PC-9 (cell line): ENCODE measurements around the gene SV2C. TPM values are rescaled to one million over a fixed set of nuclear protein-coding genes. Genes with fewer than 3 reads are reported as not detected.

Experiments
- BruUV-seq: library from RNA; stranded (reverse); fragments of 400-500 nt; replicated peaks from 2 replicates; lab custom pipeline; 2021; lab: Mats Ljungman, UMichigan
- CTCF ChIA-PET: fragments of 300-600 bp; sonication (Branson Sonifier 250); formaldehyde crosslinking; loops from one replicate; lab custom pipeline; 2022; ENCODE audit warnings: antibody characterized with exemption; lab: Charles Lee
- POLR2A ChIA-PET: fragments of 300-600 bp; sonication (Branson Sonifier 250); formaldehyde crosslinking; loops from one replicate; lab custom pipeline; 2022; ENCODE audit warnings: antibody characterized with exemption; ENCODE audit not compliant: unreplicated experiment; lab: Charles Lee
- DNase-seq, 2 experiments: peaks; one replicate each; pipeline versions ENCODE4 v3.0.0 to v3.0.0-alpha.2; 2015 to 2022; ENCODE audit warnings: mixed read lengths in 1 of 2
- H2AFZ ChIP-seq: fragments of 200-600 bp; sonication (generic); 2 replicates; pipeline ENCODE4 v1.8.1; 2017; ENCODE audit warnings: antibody characterized with exemption
- H3F3A ChIP-seq: fragments of 200-600 bp; sonication (generic); 2 replicates; pipeline ENCODE4 v1.8.1; 2017; ENCODE audit warnings: antibody characterized with exemption, mild to moderate bottlenecking, low read depth; ENCODE audit not compliant: insufficient read depth
- H3K27ac ChIP-seq: fragments of 200-600 bp; sonication (generic); 2 replicates; pipeline ENCODE4 v1.6.1; 2016; ENCODE audit warnings: mixed run types
- H3K27me3 ChIP-seq: fragments of 200-600 bp; sonication (generic); 2 replicates; pipeline ENCODE4 v1.6.1; 2016; ENCODE audit warnings: low read depth, mixed run types; ENCODE audit not compliant: insufficient read depth
- H3K36me3 ChIP-seq: fragments of 200-600 bp; sonication (generic); 2 replicates; pipeline ENCODE4 v1.6.1; 2016; ENCODE audit warnings: low read depth, mixed run types
- H3K4me1 ChIP-seq: fragments of 200-600 bp; sonication (generic); replicated peaks from 2 replicates; pipeline ENCODE4 v1.6.1; 2016; ENCODE audit warnings: mixed run types; ENCODE audit not compliant: insufficient read depth
- H3K4me2 ChIP-seq: fragments of 200-600 bp; sonication (generic); 2 replicates; pipeline ENCODE4 v1.6.1; 2017; ENCODE audit warnings: mixed run types
- H3K4me3 ChIP-seq: fragments of 200-600 bp; sonication (generic); 2 replicates; pipeline ENCODE4 v1.6.1; 2016; ENCODE audit warnings: mixed run types
- H3K79me2 ChIP-seq: fragments of 200-600 bp; sonication (generic); 2 replicates; pipeline ENCODE4 v1.6.1; 2017; ENCODE audit warnings: low read depth, mixed run types
- H3K9me2 ChIP-seq: fragments of 200-600 bp; sonication (generic); 2 replicates; pipeline ENCODE4 v1.8.1; 2017; ENCODE audit warnings: mild to moderate bottlenecking; ENCODE audit not compliant: insufficient read depth
- H3K9me3 ChIP-seq: fragments of 200-600 bp; sonication (generic); 2 replicates; pipeline ENCODE4 v1.8.1; 2016; ENCODE audit warnings: low read depth; ENCODE audit not compliant: insufficient read depth
- H4K20me1 ChIP-seq: fragments of 200-600 bp; sonication (generic); 2 replicates; pipeline ENCODE4 v1.8.1; 2017; ENCODE audit not compliant: insufficient read depth
- CTCF ChIP-seq: fragments of 200-600 bp; sonication (generic); conservative IDR thresholded peaks from 2 replicates; pipeline ENCODE4 v1.6.1; 2017; ENCODE audit warnings: mixed run types, antibody characterized with exemption, mild to moderate bottlenecking, moderate library complexity
- EZH2 ChIP-seq: fragments of 200-600 bp; sonication (generic); IDR thresholded peaks from 2 replicates; pipeline ENCODE4 v1.8.0; 2017; ENCODE audit warnings: antibody characterized with exemption, low read depth
- intact Hi-C: fragments of 100-400 bp; cut with micrococcal nuclease; formaldehyde crosslinking; loops from one replicate; pipeline ENCODE4 v1.10.0; 2022; ENCODE audit not compliant: unreplicated experiment
- total RNA-seq: library from RNA; stranded (reverse); gene quantifications from 2 replicates; pipeline ENCODE4 v1.2.3, GENCODE V29; 2021

SV2C gene
- total RNA-seq, 1 experiment from 2014 or later: not detected

- Histone ChIP-seq H3K4me3 (no peak overlapping the region), H3K9me3 (no peaks in the 10 kb centered on the region), H3K79me2 (no peaks in the 10 kb centered on the region), H3K27ac (no peak overlapping the region), H4K20me1 (no peaks in the 10 kb centered on the region), H2AFZ (no peak overlapping the region), H3K36me3 (no peaks in the 10 kb centered on the region), H3K27me3 (no peaks in the 10 kb centered on the region), H3K4me1 (no peaks in the 10 kb centered on the region), H3K9me2 (no peaks in the 10 kb centered on the region), H3K4me2 (no peak overlapping the region), H3F3A (no peaks in the 10 kb centered on the region)
- intact Hi-C loops: no loop called here
- no TSS peak for BruUV-seq
- no peak for DNase-seq
- TF ChIP-seq EZH2 (no peak), CTCF (no peak)
- POLR2A ChIA-PET: no interaction called here
- CTCF ChIA-PET: no interaction called here
Measured at GRCh38 chr5:76274571-76274970, 191.4 kb downstream of the SV2C start.

DNA sequence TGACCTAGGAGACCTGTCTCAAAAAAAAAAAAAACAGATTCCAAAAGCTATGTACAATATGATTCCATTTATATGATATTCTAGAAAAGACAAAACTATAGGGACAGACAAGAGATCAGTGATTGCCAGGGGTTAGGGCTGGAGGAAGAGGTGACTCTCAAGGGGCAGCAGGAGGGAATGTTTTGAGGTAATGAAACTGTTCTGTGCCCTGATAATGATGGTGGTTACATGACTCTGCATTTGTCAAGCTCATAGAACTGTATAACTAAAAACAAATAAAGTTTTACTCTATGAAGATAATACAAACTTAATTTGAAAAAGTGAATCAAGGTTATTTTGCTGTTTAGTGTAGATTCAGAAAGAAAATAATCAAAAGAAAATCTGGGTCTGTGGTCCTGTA lies 194.6 kb downstream of the SV2C start:
- POLR2A ChIA-PET: no interaction called here
- CTCF ChIA-PET: no interaction called here
- Histone ChIP-seq H3K36me3 (no peaks in the 10 kb centered on the region), H3F3A (no peaks in the 10 kb centered on the region), H3K4me2 (no peak overlapping the region), H4K20me1 (no peaks in the 10 kb centered on the region), H3K4me3 (no peak overlapping the region), H3K27ac (no peak overlapping the region), H3K4me1 (no peaks in the 10 kb centered on the region), H3K79me2 (no peaks in the 10 kb centered on the region), H3K9me2 (no peaks in the 10 kb centered on the region), H2AFZ (no peak overlapping the region), H3K9me3 (no peaks in the 10 kb centered on the region), H3K27me3 (no peaks in the 10 kb centered on the region)
- no peak for DNase-seq
- intact Hi-C loops: no loop called here
- no TSS peak for BruUV-seq
- TF ChIP-seq CTCF (no peak), EZH2 (no peak)

GRCh38 chr5:76278261-76278789 lies 195.1 kb downstream of the SV2C start:
- DNase-seq: no peak
- no peaks in the 10 kb centered on the region for H3K36me3 ChIP-seq
- no peaks in the 10 kb centered on the region for H4K20me1 ChIP-seq
- no peak overlapping the region for H3K4me2 ChIP-seq
- no peaks in the 10 kb centered on the region for H3K9me2 ChIP-seq
- no peak overlapping the region for H3K27ac ChIP-seq
- BruUV-seq: no TSS peak
- no peaks in the 10 kb centered on the region for H3F3A ChIP-seq
- no peaks in the 10 kb centered on the region for H3K4me1 ChIP-seq
- no peaks in the 10 kb centered on the region for H3K9me3 ChIP-seq
- POLR2A ChIA-PET: no interaction called here
- intact Hi-C loops: no loop called here
- TF ChIP-seq EZH2 (no peak), CTCF (no peak)
- H3K4me3 ChIP-seq: no peak overlapping the region
- H3K79me2 ChIP-seq: no peaks in the 10 kb centered on the region
- no peak overlapping the region for H2AFZ ChIP-seq
- CTCF ChIA-PET: no interaction called here
- H3K27me3 ChIP-seq: no peaks in the 10 kb centered on the region
